HCEC 1CT (cell line): ENCODE results near the gene CETN2.
"Not testable (repeated sequence)": the region's sequence is repeated elsewhere in the genome, so short reads cannot be mapped to it uniquely, and the experiment has no call there.

Source experiments
- DNase-seq: peaks from one replicate; pipeline ENCODE4 v3.0.0-alpha.2; 2017

The CETN2 gene

DNA sequence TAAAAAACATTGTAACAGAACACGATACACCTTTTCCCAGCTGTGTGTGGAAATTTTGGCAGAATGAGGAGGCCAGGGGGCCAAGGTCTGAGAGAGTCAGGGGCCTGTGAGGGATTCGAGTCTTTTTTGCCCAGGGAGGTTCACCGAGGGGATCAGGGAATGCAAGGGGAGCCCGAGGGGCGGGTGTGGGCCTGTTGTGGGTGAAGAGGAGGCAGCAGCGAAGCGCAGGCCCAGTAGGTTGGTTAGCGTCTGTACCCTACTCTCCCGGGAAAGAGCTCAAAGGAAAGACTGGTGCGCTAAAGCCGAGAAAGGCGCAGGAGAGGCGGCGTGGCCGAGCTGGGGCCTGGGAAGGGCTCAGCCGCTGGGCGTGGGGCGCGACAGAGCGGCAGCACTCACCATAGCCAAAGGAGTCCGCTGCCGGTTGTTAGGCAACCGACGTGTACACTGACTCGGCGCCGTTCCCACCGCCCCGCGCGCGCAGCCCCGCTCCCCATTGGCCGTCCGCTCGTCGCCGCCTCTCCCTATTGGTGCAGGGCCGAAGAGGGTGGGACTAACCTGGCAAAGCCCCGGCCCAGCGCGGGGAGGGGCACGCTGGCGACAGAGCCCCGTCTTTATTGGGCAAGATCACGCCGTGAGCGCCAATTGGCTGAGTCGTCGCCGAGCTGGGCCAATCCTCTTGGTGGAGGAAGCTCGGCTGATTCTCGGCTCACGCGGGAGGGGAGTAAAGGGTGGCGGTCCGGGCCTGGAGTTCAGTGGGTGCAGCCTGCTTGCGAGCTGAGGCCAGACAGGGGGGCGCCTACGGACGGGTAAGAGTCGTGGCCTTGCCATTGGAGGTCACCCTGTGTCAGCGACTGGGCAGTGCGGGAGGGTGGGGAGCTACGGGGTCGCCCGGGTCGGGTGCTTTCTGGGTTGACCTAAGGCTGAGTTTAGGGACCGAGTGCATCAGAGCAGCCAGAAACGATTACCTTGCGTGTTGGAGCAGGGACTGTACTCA, at the start of gene CETN2, which contains the start of gene NSDHL:
Gene CETN2, minus strand, starts transcription at position 446 of the 994 bp plus-strand sequence. Its CDS starts 47 bp downstream, at position 399.
Gene NSDHL, plus strand, starts transcription at position 752 of the 994 bp plus-strand sequence. CDS start 15,262 bp downstream, outside the sequence.
- DNase-seq: peak; percentile 91

DNA sequence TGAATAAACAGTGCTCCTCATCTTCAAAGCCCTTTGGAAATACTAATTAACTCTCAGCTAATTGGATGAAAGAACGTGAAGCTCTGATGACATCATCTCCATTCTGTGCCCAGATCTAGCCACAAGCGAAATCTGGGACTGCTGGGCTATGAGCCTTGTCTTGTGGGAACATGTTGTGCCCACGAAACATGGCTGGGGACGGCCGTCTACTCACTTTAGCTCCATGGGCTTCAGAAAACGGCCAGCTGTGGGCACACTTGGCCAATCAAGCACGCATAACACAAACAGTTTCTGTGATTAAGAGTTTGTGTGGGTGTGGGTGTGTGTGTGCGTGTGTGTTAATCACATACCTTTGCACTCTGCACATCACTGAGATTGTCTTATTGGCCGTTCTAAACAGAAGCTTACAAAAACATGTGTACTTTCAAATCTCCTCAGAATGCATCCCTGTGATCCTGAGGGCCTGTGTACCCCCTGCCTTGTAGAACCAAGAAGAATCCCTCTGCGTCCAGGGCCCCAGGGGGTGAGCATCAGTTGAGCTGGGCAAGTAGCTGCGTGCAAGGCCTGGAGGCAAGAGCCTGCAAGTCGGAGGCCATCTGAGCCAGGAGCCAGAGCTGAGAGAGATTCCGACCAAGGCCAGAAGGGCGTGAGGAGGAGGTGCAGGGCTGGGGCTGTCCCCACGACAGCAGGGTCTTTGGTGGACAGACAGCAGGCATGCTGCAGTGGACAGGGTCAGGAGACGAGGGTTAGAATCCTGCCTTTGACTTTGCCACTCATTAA, 48.6 kb upstream of the CETN2 start:
- DNase-seq: no peak

DNA sequence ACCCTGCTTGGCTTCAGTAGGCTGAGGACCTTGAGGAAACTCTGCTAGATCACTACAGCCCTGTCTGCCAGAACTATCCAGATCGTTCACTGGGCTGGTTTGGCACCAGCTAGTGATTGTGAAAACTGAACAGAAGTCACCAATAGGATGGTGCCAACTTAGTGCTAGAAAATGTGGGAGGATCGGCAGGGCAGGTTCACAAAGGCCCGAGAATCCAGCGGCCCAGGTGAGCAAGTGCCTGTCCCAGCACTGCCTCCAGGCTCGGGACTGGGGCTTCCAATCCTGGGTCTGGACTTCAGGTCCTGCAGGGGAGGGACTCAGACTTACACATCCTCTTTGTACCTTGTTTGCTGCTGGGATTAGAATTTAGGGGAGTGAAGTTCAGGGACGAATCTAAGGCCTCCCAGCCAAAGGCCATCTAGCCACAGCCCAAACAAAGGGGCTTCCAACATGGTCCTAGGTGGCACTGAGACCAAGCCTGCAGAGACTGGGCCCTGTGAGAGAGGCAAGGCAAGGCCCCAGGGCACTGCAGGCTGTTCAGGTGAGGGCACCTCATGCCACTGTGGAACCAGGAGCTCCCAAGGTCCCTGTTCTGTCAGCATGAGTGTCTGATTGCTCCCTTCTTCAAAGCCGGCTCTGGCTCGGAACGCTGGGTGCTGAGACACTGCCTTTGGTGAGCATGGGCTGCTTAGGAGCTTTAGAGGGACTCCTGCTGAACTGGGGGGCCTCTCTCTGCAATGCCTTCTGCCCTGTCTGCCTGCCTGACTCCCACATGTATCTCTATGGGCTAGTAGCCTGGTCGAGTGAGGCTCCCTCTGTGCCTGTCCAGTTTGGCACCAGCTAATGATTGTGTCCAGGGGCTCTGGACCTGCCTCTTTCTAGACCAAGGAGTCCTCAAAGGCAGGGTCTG, 46.6 kb upstream of the CETN2 start:
- no peak for DNase-seq

DNA sequence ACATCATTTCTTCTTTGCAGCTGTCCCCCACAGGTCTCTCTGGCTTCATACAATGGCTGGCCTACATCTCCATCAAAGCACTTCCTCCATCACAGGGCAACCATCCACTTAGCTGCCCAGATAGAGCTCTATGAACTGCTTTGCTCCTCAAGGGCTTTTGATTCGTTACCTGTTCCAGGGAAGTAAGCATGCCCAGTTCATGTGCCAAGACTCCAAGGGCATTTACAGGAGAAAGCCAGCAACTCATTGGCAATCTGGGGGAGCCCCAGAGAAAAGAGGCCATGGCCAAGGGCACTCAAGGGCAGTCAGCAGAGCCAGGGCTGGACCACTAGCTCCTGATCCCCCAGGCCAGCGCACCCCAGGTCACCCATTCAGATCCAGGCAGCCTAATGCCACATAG, 42.8 kb upstream of the CETN2 start:
- no peak for DNase-seq

DNA sequence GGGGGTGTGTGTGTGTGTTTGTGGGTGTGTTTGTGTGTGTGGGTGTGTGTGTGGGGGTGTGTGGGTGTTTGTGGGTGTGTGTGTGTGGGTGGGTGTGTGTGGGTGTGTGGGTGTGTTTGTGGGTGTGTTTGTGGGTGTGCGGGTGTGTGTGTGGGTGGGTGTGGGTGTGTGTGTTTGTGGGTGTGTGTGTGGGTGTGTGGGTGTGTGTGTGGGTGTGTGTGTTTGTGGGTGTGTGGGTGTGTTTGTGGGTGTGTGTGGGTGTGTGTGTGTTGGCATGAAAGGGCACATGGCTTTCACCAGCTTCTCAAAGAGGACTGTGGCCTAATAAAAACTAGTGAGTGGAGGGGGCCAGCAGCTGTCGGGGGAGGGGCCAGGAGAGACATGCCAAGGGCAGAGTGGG, 42.0 kb upstream of the CETN2 start:
- DNase-seq: no peak

DNA sequence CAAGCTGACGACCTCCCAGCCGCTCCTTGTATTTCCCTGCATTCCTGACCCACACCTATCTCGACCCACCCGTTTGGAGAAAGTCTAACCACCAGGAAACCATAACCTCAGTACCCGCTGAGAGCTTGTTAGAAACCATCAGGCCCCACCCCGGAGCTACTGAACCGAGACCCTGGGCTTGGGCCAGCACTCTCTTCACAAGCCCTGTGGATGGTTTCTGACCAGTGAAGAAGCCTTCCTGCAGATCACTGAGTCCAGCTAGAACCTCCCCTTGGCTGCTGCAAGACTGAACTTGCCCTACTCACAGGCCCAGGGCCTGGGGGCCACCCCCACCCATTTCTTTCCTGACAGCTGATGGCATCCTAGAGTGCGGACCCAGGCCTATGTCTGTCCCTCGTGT, 40.7 kb upstream of the CETN2 start:
- DNase-seq: no peak

DNA sequence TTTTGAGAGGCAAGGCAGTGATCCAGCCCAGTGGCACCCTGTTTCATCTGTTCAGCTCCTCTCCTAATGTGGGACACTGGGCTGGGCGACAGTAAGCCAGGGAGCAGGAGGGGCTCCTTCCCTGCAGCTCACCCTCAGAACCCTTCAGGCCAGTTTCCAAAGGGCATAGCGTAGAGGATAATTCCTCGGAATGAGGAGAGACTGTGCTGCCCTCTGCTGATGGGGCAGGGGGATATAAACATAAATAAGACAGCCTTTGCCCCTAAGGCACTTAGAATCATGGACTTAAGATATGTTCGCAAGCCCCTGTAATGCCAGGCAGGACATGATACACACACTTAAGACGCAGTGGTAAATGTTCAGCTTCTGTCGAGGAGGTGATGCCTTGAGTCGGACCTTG, 39.4 kb upstream of the CETN2 start:
- no peak for DNase-seq

DNA sequence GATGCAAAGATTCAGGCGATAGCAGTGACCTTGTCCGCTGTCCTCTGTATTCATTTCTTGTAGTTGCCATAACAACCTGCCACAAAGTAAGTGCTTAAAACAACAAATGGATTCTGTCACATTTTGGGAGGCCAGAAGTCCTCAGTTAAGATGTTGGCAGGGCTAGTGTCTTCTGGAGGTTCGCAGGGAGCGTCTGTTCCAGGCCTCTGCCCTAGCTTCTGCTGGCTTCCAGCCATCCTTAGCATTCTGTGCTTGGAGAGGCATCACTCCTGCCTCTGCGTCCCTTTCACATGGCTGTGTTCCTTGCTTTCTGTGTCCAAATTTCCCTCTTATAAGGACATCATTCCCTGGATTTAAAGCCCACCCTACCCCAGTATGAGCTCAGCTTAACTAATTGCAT, 35.8 kb upstream of the CETN2 start:
- no peak for DNase-seq

DNA sequence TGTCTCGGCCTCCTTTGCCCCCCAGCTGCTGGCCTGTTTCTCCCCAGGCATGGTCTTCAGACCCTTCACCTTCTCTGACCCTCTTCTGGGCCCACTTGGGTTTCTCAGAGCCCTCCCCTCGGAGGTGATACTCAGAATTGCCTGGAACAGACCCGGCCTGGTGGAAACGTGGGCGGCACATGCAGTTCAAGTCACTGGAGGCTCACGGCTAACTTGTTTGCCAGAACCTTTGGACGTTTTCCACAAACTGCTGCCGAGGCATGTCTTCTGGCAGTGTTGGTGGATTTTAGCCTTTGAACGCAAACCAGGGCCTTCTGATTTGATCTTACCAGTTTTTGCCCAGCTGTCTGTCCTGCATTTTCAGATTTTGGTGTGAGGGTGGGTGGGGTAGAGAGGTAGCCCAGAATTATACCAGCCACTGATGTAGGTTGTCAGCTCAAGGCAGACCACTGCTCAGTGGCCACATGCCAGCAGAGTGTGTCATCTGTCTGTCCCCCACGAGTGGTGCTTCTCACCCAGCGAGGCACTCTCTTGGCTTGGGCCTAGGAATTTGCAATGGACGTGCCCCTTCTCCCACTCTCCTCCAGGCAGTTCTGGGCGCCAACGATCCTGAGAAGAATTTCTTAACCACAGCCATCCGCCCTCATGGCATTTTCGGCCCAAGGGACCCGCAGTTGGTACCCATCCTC, 34.8 kb upstream of the CETN2 start:
- no peak for DNase-seq

DNA sequence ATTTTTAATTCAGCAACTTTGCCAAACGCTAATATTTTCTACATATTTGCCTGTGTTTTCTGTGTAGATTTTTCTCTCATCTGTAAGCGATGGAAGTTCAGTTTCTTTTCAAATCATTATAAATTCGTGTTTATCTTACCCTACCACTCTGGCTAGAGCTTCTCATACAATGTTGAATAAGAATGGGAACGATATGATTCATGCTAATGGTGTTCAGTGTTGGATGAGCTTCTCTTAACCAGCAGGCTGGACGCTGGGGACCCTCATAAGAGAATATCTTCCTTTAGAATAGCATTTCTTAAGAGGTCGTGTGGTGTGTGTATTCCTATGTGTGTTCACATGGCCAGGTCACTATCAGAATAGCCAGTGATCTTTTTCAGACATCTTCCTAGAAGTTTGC, 31.3 kb upstream of the CETN2 start:
- DNase-seq: no peak

DNA sequence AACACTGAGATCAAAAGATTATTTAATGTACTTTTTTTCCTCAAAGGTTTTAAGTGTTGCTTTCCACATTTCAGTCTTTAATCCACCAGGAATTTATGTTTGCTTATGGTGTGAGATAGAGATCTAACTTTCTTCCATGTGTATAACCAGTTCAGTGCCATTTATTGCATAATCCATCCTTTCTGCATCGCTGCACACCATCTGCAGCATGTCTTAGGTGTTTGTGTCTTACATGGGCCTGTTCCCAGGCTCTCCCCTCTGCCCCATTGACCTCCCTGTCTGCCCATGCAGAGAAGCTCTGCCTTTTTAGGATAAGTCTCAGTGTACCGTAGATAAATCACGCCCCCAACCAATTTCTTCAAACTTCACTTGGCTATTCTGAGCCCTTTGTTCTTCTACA, 30.6 kb upstream of the CETN2 start:
- no peak for DNase-seq

DNA sequence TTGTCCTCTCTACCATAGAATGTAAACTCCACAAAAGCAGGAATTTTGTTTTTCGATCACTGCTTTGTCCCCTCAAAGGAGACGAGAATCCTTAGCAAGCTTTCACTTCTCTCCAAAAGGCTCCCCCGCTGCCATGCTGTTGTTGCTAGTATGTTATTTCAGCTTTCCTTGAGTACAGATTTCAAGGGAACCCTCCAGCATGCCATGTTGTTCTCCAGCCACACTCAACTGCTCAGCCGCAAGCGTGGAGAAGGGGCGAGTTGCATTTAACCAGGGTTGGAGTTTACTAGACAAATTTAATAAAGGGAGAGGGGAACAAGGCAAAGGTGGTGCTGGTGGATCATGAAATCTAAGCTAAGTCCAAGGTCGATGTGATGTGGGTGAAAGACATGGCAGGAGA, 23.4 kb upstream of the CETN2 start:
- DNase-seq: no peak

DNA sequence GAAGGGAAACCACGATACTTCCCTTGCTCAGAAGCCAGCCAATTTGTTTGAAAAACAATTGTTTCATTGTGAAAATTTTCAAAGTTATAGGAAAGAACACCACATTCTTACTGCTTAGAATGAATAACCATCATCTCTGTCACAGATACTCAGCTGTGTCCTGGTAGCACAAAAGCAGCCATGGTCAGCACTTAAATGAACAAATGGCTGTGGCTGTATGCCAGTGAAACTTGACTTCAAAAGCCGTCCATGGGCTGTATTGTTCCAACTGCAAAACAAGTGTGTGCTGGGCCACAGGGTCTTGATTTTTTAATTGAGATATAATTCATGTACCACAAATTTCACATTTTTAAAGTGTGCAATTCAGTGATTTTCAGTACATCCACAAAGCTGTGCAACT, 19.9 kb upstream of the CETN2 start:
- DNase-seq: no peak

DNA sequence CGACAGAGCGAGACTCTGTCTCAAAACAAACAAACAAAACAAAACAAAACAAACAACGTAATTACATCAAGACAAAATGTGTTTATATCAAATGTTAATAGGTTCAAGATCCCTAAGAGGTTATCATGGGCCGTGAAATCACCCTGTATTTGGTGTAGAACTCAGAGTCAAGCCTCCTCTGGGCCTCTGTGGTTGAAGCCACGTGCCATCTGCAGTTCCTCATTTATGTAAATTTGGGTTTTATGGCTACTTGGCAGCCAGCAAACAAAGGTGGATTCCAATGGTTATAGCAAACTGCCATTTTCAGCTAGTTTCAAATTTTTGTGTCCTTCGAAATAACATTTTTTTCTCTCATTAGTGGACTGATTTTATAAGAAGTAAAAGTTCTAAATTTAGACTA, 16.7 kb upstream of the CETN2 start:
- DNase-seq: no peak

DNA sequence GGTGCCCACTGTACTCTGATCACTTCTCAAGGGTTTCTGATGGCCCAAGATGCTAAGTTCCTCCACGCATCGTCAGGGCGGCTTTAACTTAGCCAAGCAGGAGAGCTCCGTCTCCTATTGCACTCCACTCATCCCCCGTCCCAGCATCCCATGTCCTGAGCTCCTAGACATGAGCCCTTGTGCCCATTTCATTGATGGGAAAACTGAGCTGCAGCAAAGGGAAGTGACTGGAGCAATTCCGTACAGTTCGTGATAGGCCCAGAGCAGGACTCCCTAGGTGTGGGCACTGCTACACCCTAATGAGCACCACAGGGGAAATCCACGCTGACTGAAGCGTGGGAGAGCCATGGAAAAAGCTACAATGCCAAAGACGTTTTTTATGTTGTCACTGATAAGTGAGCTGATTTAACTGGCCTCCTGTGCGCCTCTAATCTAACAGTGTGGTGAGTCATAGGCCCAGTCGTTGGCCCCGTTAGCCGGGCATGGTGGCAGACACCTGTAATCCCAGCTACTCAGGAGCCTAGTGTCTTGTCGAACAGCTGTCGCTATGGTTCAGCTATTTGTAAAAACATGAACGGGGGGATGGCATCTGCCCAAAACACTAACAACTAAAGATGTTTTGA, 15.2 kb upstream of the CETN2 start:
- no peak for DNase-seq

DNA sequence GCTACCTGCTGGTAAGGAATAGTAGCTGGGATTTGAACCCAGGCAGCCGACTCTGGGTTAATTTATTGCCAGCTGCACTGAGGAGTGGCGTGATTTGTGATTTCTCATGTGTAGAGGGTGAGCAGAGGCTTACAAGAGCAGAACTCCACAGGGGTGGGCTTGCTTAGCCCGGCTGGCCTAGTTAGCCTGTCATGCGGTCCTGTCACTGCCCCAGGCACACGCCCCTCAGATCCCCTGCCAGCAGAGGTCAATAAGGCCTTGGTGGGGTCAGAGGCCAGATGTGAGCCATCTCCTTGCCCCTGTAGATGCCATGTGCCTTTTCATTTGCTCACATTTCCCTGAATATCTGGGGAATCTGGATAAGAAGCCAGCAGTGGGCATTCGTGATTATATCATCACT, 13.7 kb upstream of the CETN2 start:
- no peak for DNase-seq

DNA sequence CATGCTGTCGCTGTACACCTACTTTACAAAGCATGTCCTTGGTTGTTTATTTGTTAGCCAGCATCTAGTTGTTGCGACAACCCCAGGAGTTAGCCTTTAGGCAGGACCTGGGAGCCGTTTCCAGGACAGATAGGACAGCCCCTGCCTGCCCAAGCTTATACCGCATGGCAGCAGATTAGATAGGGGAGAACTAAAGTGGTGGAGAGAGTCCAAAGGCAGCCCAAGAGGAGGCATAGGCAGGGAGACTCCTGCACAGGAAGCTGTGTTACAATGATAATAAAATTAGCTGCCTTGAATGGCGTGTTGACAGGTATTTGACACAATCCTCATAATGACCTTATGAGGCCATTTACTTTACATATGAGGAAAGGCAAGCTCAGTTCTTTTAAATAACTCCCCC, 13.3 kb upstream of the CETN2 start:
- DNase-seq: no peak

DNA sequence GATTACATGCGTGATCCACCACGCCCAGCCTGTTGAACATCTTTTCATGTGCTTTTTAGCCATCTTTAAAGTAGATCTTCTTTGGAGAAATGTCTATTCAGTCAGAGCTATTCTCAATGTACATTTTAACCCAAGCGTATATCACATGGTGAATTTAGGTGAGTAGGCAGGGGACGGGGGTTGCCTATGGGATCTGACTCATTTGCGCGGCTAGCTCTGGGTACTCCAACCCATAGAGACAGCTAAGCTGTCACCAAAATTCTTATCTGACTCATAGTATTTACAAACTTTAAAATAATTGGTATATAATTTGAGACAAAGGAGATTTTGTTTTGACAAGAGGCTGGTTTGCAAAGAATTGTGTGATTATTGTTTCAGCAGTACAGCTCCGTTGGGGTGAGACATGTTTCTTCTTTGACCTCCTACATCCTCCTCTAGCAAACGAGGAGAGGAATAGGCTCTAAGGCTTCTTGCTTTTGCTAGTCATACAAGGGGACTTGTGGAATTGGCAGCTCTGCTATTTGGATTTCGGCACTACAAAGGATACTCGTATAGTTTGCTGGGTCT, 12.3 kb upstream of the CETN2 start:
- DNase-seq: no peak

DNA sequence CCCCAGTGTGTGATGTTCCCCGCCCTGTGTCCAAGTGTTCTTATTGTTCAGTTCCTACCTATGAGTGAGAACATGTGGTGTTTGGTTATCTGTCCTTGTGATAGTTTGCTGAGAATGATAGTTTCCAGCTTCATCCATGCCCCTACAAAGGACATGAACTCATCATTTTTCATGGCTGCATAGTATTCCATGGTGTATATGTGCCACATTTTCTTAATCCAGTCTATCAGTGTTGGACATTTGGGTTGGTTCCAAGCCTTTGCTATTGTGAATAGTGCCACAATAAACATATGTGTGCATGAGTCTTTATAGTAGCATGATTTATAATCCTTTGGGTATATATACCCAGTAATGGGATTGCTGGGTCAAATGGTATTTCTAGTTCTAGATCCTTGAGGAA, 4.9 kb upstream of the CETN2 start:
- DNase-seq: not testable (repeated sequence)

DNA sequence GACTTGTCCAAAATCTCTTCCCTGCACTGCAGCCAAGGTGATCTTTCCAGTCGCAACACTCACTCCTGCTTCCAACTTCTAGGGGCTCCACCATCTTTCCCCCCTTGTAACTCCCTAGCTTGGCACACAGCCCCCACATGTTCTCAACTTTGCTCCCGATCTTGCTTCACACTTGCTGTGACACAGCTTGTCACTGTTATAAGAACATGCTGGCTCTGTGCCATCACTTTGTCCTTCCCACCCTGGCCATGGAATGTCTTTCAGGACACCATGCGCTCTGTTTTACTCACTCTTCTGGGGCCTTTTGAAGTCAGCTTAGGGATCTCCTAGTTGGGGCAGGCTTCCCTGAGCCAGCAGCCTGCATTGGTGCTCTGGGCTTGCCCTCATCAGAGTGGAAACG, 2.8 kb upstream of the CETN2 start:
- DNase-seq: no peak

DNA sequence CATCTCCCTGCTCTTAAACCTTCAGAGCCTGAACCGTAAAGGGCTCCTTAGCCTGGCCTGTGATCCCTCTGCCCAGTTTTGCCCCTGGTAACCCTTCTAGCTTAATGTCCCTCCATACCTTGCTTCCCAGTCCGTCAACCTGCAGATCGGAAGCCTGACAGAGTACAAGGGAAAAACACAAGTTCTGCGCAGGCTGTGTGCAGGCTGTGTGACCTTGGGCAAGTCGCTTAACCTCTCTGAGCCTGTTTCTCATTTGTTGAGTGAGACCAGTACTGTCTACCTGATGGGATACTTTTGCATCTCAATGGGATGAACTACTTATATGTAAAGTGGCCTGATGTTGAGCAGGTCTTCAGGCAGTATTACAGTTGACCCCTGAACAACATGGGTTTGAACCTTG, 2.0 kb upstream of the CETN2 start:
- no peak for DNase-seq
